GM19324 (cell line): ENCODE measurements around the gene ING5.

Experiments
- ATAC-seq: cut with Tn5 transposase; IDR thresholded peaks from one replicate; pipeline ENCODE4 v1.9.1; 2021; ENCODE audit warnings: mild to moderate bottlenecking, moderate library complexity; ENCODE audit not compliant: unreplicated experiment, low FRiP score

Gene ING5

GRCh38 chr2:241672243-241673188 is 29.3 kb upstream of the ING5 start:
- ATAC-seq, result no peak

- ATAC-seq, result no peak
Observed at GRCh38 chr2:241673189-241673663, 28.6 kb upstream of the ING5 start.

- no peak for ATAC-seq
Observed at GRCh38 chr2:241673797-241674725, 27.8 kb upstream of the ING5 start.

- no peak for ATAC-seq
Observed at GRCh38 chr2:241675885-241676284, 26.0 kb upstream of the ING5 start.

GRCh38 chr2:241676665-241677064 is 25.2 kb upstream of the ING5 start:
- no peak for ATAC-seq

GRCh38 chr2:241677392-241677791 is 24.4 kb upstream of the ING5 start:
- ATAC-seq, result no peak

- no peak for ATAC-seq
Observed at GRCh38 chr2:241678307-241678706, 23.5 kb upstream of the ING5 start.

- ATAC-seq, result no peak
Observed at GRCh38 chr2:241678784-241679540, 22.9 kb upstream of the ING5 start.

- ATAC-seq, result no peak
Observed at GRCh38 chr2:241680044-241680443, 21.8 kb upstream of the ING5 start.

- ATAC-seq, result no peak
Observed at GRCh38 chr2:241680827-241681599, 20.8 kb upstream of the ING5 start.

- peak; percentile 13 for ATAC-seq
Observed at GRCh38 chr2:241686324-241686649, 15.6 kb upstream of the ING5 start.

- ATAC-seq, result peak; percentile 98
Observed at GRCh38 chr2:241686650-241687425, 15.0 kb upstream of the ING5 start, which contains the start of gene DTYMK. TSS of gene DTYMK (minus strand) at chr2:241686815. CDS start at chr2:241686783, 32 bp downstream.

GRCh38 chr2:241689306-241689705 is 12.5 kb upstream of the ING5 start:
- ATAC-seq, result no peak

GRCh38 chr2:241690202-241690717 is 11.6 kb upstream of the ING5 start:
- ATAC-seq, result no peak

- ATAC-seq, result no peak
Observed at GRCh38 chr2:241692448-241692847, 9.4 kb upstream of the ING5 start.

- no peak for ATAC-seq
Observed at GRCh38 chr2:241695651-241696050, 6.2 kb upstream of the ING5 start.

- ATAC-seq, result no peak
Observed at GRCh38 chr2:241701149-241701398, 765 bp upstream of the ING5 start.

GRCh38 chr2:241702155-241703031 is 554 bp downstream of the ING5 start:
- ATAC-seq, result peak; percentile 66
